ENCODE measurements around the gene GLYATL1B. TPM values are rescaled to one million over a fixed set of nuclear protein-coding genes. Genes with fewer than 3 reads are reported as not detected.
"Not testable (repeated sequence)": the region's sequence is repeated elsewhere in the genome, so short reads cannot be mapped to it uniquely, and the experiment has no call there.

GLYATL1B gene
- total and polyA plus RNA-seq, 2 of the 4 experiments (the other 2 are of a cell fraction) = not detected

GRCh38 chr11:59063996-59064727, 21.9 kb upstream of the GLYATL1B start:
- BruUV-seq (replicated peaks) = not testable (repeated sequence)
- WGBS, 2 experiments (ENCODE audit: extremely low coverage in 2 of 2, insufficient read length in 1 of 2) = no CpG with 5 or more reads among the region's 14 CpGs
- peaks cover 24% of the 10 kb centered on the region for H3K27me3 ChIP-seq (ENCODE audit: control insufficient read depth, insufficient read depth, low read length)

More at GRCh38 chr11:59063996-59064727, 21.9 kb upstream of the GLYATL1B start:
- CTCF ChIA-PET = interaction anchor here (1.0 kb wide), 1 partner anchor 72 kb away, joined by 3 read pairs; no protein-coding TSS in a partner anchor
- H3K27ac ChIP-seq (ENCODE audit: insufficient read depth, low read length); H4K20me1 ChIP-seq (ENCODE audit: insufficient read depth, low read length); H4K8ac ChIP-seq (ENCODE audit: low read depth in 2 of 2, low read length in 2 of 2); dilution Hi-C loops (cut with HindIII; ENCODE audit: low sequenced_read_pairs, unreplicated experiment); H2BK20ac ChIP-seq (ENCODE audit: low read depth, low read length); intact Hi-C loops (cut with micrococcal nuclease); H3K79me1 ChIP-seq (ENCODE audit: low read depth in 1 of 2, low read length in 2 of 2); H2AK9ac ChIP-seq (replicated peaks; ENCODE audit: low read depth, low read length, poor library complexity); H3K18ac ChIP-seq (ENCODE audit: low read depth, low read length); H3K9me3 ChIP-seq (ENCODE audit: control insufficient read depth, insufficient read depth, low read length); DNase-seq; H3K9ac ChIP-seq (ENCODE audit: low read depth, low read length); H3K4me3 ChIP-seq (ENCODE audit: insufficient read depth, low read depth, low read length); in situ Hi-C loops (cut with MboI; ENCODE audit: low sequenced_read_pairs); H4K91ac ChIP-seq (ENCODE audit: insufficient read depth, low read depth, low read length); H2BK120ac ChIP-seq (ENCODE audit: low read depth, low read length); H2AFZ ChIP-seq (replicated peaks; ENCODE audit: low read length, poor library complexity); H4K5ac ChIP-seq (ENCODE audit: low read depth, low read length); H3K23ac ChIP-seq (ENCODE audit: low read depth, low read length); H2BK15ac ChIP-seq (ENCODE audit: low read depth, low read length); H3K14ac ChIP-seq (replicated peaks; ENCODE audit: low read depth, low read length); H3K4ac ChIP-seq (ENCODE audit: low read depth, low read length); H3K56ac ChIP-seq (ENCODE audit: extremely low read depth, insufficient read depth, low read length); H3K36me3 ChIP-seq (ENCODE audit: control insufficient read depth, insufficient read depth, low read length); H3K9me1 ChIP-seq (ENCODE audit: insufficient read depth, low read length); H2AK5ac ChIP-seq (ENCODE audit: low read depth, low read length); H3K4me1 ChIP-seq (ENCODE audit: control insufficient read depth, insufficient read depth, low read length); ATAC-seq (ENCODE audit: low read depth); H3K4me2 ChIP-seq (ENCODE audit: low read depth, low read length); H2BK5ac ChIP-seq (ENCODE audit: low read depth, low read length, poor library complexity, severe bottlenecking); POLR2A ChIA-PET (ENCODE audit: unreplicated experiment): not testable (repeated sequence)

Measured in IMR-90 (cell line).